HepG2 (cell line): Measurements from ENCODE around the gene SNRNP25. TPM values are rescaled to one million over a fixed set of nuclear protein-coding genes. Genes with fewer than 3 reads are reported as not detected.

Experiments
- ATF7-NPFF ChIP-seq: sonication (generic); formaldehyde crosslinking; IDR thresholded peaks from 2 replicates; pipeline ENCODE4 v1.8.1; 2023; ENCODE audit warnings: mild to moderate bottlenecking, low read depth, missing genetic modification reagents, moderate library complexity
- CREM ChIP-seq, 2 experiments: sonication (generic) in 1 of 2; formaldehyde crosslinking in 1 of 2; IDR thresholded peaks; 2 replicates each; pipeline versions ENCODE4 v1.4.0 to v1.6.1; 2016 to 2020; ENCODE audit warnings: antibody characterized with exemption in 1 of 2, mild to moderate bottlenecking in 1 of 2, missing genetic modification reagents in 1 of 2
- DNMT3B ChIP-seq: conservative IDR thresholded peaks from 2 replicates; pipeline ENCODE4 v1.6.1; 2016; ENCODE audit warnings: missing biosample characterization, control low read depth
- KLF11 ChIP-seq: IDR thresholded peaks from 2 replicates; pipeline ENCODE4 v1.6.1; 2016; ENCODE audit warnings: missing compliant biosample characterization
- MEIS2 ChIP-seq: sonication (generic); formaldehyde crosslinking; IDR thresholded peaks from 2 replicates; pipeline ENCODE4 v1.9.0; 2021; ENCODE audit warnings: mild to moderate bottlenecking, missing genetic modification reagents
- MYC ChIP-seq: sonication (generic); formaldehyde crosslinking; IDR thresholded peaks from 2 replicates; pipeline ENCODE4 v1.9.0; 2021; ENCODE audit warnings: missing genetic modification reagents, borderline replicate concordance
- NFRKB ChIP-seq: fragments of 450-650 bp; IDR thresholded peaks from 2 replicates; pipeline ENCODE4 v1.6.1; 2017
- NRL ChIP-seq: sonication (generic); formaldehyde crosslinking; IDR thresholded peaks from 2 replicates; pipeline ENCODE4 v1.5.0; 2020; ENCODE audit warnings: missing genetic modification reagents, mild to moderate bottlenecking, moderate library complexity, borderline replicate concordance
- SNAI1 ChIP-seq: sonication (generic); formaldehyde crosslinking; IDR thresholded peaks from 2 replicates; pipeline ENCODE4 v1.5.0; 2020; ENCODE audit warnings: mild to moderate bottlenecking, missing genetic modification reagents, borderline replicate concordance
- SNAPC2 ChIP-seq: sonication (generic); formaldehyde crosslinking; IDR thresholded peaks from 2 replicates; pipeline ENCODE4 v1.8.1; 2022; ENCODE audit warnings: mild to moderate bottlenecking, missing genetic modification reagents
- SRSF1 ChIP-seq: fragments of 200-400 bp; formaldehyde crosslinking; optimal IDR thresholded peaks from 2 replicates; pipeline ENCODE3; 2017; ENCODE audit warnings: mild to moderate bottlenecking, low read depth, low read length, moderate library complexity
- TARDBP ChIP-seq: sonication (generic); formaldehyde crosslinking; IDR thresholded peaks from 2 replicates; pipeline ENCODE4 v1.8.0; 2022; ENCODE audit warnings: mild to moderate bottlenecking, missing genetic modification reagents
- ZKSCAN8 ChIP-seq: IDR thresholded peaks from 2 replicates; pipeline ENCODE4 v1.6.1; 2016; ENCODE audit warnings: borderline replicate concordance, missing genetic modification reagents, missing compliant biosample characterization
- ZNF12 ChIP-seq: sonication (generic); formaldehyde crosslinking; IDR thresholded peaks from 2 replicates; pipeline ENCODE4 v1.5.0; 2020; ENCODE audit warnings: missing genetic modification reagents
- ZNF282 ChIP-seq: fragments of 450-650 bp; IDR thresholded peaks from 2 replicates; pipeline ENCODE4 v1.6.1; 2018; ENCODE audit not compliant: partially characterized antibody
- ZNF543 ChIP-seq: sonication (generic); formaldehyde crosslinking; IDR thresholded peaks from 2 replicates; pipeline ENCODE4 v1.4.0; 2020; ENCODE audit warnings: mild to moderate bottlenecking, missing genetic modification reagents
- polyA plus RNA-seq, 8 experiments: library from polyadenylated mRNA; depleted of rRNA in 3 of 8; stranded (reverse) in 7 of 8; unstranded in 1 of 8; fragments of >200 nt; fragmentation: Illumina TruSeq in 4 of 8; extraction: Trizol in 4 of 8; gene quantifications; 2 replicates each; pipeline versions ENCODE4 v1.2.1 to v1.2.3, GENCODE V29; 2011 to 2016; ENCODE audit warnings: low read depth in 4 of 8, missing spikeins in 1 of 8, mixed read lengths in 1 of 8; ENCODE audit not compliant: insufficient read depth in 1 of 8
- total RNA-seq, 5 experiments: library from RNA; depleted of rRNA; stranded (reverse); fragments of >200 nt; fragmentation: Illumina TruSeq; extraction: Trizol; gene quantifications; 2 replicates each; pipeline ENCODE4 v1.2.3, GENCODE V29; 2016; ENCODE audit warnings: low read depth in 1 of 5
- TF ChIP-seq, protein P1 (sequence below): sonication (generic); formaldehyde crosslinking; IDR thresholded peaks from one replicate; pipeline ENCODE4 v1.5.1; 2020; ENCODE audit warnings: mild to moderate bottlenecking, missing genetic modification reagents; ENCODE audit errors: not compliant biosample characterization
- TF ChIP-seq, protein P2 (sequence below): sonication (generic); formaldehyde crosslinking; IDR thresholded peaks from 2 replicates; pipeline ENCODE4 v1.5.1; 2020; ENCODE audit warnings: missing genetic modification reagents, mild to moderate bottlenecking, borderline replicate concordance
- TF ChIP-seq, protein P3 (sequence below): sonication (generic); formaldehyde crosslinking; IDR thresholded peaks from 2 replicates; pipeline ENCODE4 v1.4.0; 2020; ENCODE audit warnings: missing genetic modification reagents

The SNRNP25 gene
- total and polyA plus RNA-seq, 2 of the 13 experiments (the other 11 are each of a cell fraction or from before 2014, with no cell fraction given), result 34.1 to 97.4 TPM

DNA sequence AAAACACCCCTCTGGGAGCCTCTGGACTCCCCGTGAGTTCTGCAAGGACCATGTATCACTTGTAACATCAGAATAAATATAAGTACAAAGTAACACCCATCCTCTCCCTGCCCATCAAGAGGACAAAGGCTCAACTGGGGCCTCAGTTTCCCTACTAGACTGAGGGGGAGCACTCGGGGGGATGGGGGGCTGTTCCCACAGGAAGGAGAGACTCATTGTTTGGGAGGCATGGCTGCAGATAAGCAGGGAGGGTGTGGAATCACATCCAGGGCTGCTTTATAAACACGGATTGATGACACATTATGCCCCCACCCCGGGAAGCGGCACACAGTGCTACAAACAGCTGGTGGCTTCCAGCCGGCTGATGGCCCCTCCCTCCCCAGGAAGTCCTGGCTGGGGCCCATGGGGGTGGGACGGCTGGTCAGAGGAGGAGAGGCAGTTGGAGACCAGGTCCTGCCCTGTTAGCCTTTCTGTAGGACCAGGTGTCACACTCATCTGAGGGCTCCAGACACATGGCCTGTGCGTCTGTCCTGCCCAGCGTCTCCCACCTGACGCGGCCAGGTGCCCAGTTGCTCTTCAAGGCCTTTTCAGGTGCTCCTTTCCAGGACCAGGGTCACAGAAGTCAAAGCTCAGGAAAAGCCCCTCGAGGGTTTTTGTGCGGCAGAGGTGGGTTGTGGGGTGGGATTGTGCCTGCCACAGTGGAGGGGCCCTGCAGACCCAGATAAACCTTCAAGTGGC, 23.1 kb downstream of the SNRNP25 start (continued):
- TF ChIP-seq, protein P1, sequence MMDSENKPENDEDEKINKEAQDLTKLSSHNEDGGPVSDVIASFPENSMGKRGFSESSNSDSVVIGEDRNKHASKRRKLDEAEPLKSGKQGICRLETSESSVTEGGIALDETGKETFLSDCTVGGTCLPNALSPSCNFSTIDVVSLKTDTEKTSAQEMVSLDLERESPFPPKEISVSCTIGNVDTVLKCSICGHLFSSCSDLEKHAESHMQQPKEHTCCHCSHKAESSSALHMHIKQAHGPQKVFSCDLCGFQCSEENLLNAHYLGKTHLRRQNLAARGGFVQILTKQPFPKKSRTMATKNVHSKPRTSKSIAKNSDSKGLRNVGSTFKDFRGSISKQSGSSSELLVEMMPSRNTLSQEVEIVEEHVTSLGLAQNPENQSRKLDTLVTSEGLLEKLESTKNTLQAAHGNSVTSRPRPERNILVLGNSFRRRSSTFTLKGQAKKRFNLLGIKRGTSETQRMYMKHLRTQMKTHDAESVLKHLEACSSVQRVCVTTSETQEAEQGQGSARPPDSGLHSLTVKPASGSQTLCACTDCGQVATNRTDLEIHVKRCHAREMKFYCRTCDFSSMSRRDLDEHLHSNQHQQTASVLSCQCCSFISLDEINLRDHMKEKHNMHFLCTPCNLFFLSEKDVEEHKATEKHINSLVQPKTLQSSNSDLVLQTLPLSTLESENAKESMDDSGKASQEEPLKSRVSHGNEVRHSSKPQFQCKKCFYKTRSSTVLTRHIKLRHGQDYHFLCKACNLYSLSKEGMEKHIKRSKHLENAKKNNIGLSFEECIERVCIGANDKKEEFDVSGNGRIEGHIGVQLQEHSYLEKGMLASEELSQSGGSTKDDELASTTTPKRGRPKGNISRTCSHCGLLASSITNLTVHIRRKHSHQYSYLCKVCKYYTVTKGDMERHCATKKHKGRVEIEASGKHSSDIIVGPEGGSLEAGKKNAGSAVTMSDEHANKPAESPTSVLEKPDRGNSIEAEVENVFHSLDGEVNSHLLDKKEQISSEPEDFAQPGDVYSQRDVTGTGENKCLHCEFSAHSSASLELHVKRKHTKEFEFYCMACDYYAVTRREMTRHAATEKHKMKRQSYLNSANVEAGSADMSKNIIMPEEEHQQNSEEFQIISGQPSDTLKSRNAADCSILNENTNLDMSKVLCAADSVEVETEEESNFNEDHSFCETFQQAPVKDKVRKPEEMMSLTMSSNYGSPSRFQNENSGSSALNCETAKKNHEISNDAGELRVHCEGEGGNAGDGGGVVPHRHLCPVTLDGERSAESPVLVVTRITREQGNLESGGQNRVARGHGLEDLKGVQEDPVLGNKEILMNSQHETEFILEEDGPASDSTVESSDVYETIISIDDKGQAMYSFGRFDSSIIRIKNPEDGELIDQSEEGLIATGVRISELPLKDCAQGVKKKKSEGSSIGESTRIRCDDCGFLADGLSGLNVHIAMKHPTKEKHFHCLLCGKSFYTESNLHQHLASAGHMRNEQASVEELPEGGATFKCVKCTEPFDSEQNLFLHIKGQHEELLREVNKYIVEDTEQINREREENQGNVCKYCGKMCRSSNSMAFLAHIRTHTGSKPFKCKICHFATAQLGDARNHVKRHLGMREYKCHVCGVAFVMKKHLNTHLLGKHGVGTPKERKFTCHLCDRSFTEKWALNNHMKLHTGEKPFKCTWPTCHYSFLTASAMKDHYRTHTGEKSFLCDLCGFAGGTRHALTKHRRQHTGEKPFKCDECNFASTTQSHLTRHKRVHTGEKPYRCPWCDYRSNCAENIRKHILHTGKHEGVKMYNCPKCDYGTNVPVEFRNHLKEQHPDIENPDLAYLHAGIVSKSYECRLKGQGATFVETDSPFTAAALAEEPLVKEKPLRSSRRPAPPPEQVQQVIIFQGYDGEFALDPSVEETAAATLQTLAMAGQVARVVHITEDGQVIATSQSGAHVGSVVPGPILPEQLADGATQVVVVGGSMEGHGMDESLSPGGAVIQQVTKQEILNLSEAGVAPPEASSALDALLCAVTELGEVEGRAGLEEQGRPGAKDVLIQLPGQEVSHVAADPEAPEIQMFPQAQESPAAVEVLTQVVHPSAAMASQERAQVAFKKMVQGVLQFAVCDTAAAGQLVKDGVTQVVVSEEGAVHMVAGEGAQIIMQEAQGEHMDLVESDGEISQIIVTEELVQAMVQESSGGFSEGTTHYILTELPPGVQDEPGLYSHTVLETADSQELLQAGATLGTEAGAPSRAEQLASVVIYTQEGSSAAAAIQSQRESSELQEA, result no peak
- TF ChIP-seq ZNF543 (CRISPR knock-in tag), result no peak; the same call in 1 of the 2 replicates
- TF ChIP-seq NFRKB, result no peak
- TF ChIP-seq TARDBP (CRISPR knock-in tag), result peak; percentile 14; the same call in 1 of the 2 replicates
- no peak for TF ChIP-seq NRL
- TF ChIP-seq MYC (CRISPR knock-in tag), result no peak; the same call in 1 of the 2 replicates
- no peak for TF ChIP-seq ZKSCAN8
- TF ChIP-seq SNAPC2 (CRISPR knock-in tag), result 0 out of 2 replicates have a peak, but pooled peaks have one; percentile 15
- peak; percentile 66; the same call in 1 of the 2 replicates for TF ChIP-seq MEIS2 (CRISPR knock-in tag)
- TF ChIP-seq CREM (IDR thresholded peaks at IDR 0.05), result no peak
- no peak for TF ChIP-seq CREM (CRISPR knock-in tag; IDR thresholded peaks at IDR 0.05)
- no peak for TF ChIP-seq ATF7-NPFF (CRISPR knock-in tag)
- TF ChIP-seq, protein P2, sequence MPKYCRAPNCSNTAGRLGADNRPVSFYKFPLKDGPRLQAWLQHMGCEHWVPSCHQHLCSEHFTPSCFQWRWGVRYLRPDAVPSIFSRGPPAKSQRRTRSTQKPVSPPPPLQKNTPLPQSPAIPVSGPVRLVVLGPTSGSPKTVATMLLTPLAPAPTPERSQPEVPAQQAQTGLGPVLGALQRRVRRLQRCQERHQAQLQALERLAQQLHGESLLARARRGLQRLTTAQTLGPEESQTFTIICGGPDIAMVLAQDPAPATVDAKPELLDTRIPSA, result no peak
- 0 out of 2 replicates have a peak, but pooled peaks have one; percentile 14 for TF ChIP-seq SNAI1 (CRISPR knock-in tag)
- TF ChIP-seq SRSF1, result peak; percentile 94
- no peak for TF ChIP-seq DNMT3B
- TF ChIP-seq ZNF12, result no peak
- TF ChIP-seq ZNF282, result no peak
- no peak for TF ChIP-seq KLF11 (CRISPR knock-in tag)
- TF ChIP-seq, protein P3, sequence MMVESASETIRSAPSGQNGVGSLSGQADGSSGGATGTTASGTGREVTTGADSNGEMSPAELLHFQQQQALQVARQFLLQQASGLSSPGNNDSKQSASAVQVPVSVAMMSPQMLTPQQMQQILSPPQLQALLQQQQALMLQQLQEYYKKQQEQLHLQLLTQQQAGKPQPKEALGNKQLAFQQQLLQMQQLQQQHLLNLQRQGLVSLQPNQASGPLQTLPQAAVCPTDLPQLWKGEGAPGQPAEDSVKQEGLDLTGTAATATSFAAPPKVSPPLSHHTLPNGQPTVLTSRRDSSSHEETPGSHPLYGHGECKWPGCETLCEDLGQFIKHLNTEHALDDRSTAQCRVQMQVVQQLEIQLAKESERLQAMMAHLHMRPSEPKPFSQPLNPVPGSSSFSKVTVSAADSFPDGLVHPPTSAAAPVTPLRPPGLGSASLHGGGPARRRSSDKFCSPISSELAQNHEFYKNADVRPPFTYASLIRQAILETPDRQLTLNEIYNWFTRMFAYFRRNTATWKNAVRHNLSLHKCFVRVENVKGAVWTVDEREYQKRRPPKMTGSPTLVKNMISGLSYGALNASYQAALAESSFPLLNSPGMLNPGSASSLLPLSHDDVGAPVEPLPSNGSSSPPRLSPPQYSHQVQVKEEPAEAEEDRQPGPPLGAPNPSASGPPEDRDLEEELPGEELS, result 0 out of 2 replicates have a peak, but pooled peaks have one; percentile 19
